ENCODE data around the gene UNC80.

UNC80 gene

GRCh38 chr2:210009896-210010295 lies 238.3 kb downstream of the UNC80 start:
- no peak for DNase-seq (ENCODE audit: low read depth in 2 of 3, low spot score in 1 of 3)

- DNase-seq (ENCODE audit: low read depth in 2 of 3, low spot score in 1 of 3): no peak
Observed at GRCh38 chr2:210020138-210020537, 248.5 kb downstream of the UNC80 start.

GRCh38 chr2:210022824-210023223 lies 251.2 kb downstream of the UNC80 start:
- no peak for DNase-seq (ENCODE audit: low read depth in 2 of 3, low spot score in 1 of 3)

GRCh38 chr2:210027608-210028007 lies 256.0 kb downstream of the UNC80 start:
- DNase-seq (ENCODE audit: low read depth in 2 of 3, low spot score in 1 of 3): no peak

GRCh38 chr2:210028178-210028577 lies 256.5 kb downstream of the UNC80 start:
- no peak for DNase-seq (ENCODE audit: low read depth in 2 of 3, low spot score in 1 of 3)

- no peak for DNase-seq (ENCODE audit: low read depth in 2 of 3, low spot score in 1 of 3)
Observed at GRCh38 chr2:210034087-210034683, 262.6 kb downstream of the UNC80 start.

- DNase-seq (ENCODE audit: low read depth in 2 of 3, low spot score in 1 of 3): no peak
Observed at GRCh38 chr2:210035679-210036078, 264.0 kb downstream of the UNC80 start.

- DNase-seq (ENCODE audit: low read depth in 2 of 3, low spot score in 1 of 3): no peak
Observed at GRCh38 chr2:210038078-210038477, 266.4 kb downstream of the UNC80 start.

GRCh38 chr2:210046851-210047500 lies 275.3 kb downstream of the UNC80 start:
- DNase-seq (ENCODE audit: low read depth in 2 of 3, low spot score in 1 of 3): no peak
